ENCODE data around the gene ATRN.
A peak's percentile ranks its signal among the peaks of the same experiment; 100 is the strongest.
"Not testable (repeated sequence)": the region's sequence is repeated elsewhere in the genome, so short reads cannot be mapped to it uniquely, and the experiment has no call there.

The ATRN gene

DNA sequence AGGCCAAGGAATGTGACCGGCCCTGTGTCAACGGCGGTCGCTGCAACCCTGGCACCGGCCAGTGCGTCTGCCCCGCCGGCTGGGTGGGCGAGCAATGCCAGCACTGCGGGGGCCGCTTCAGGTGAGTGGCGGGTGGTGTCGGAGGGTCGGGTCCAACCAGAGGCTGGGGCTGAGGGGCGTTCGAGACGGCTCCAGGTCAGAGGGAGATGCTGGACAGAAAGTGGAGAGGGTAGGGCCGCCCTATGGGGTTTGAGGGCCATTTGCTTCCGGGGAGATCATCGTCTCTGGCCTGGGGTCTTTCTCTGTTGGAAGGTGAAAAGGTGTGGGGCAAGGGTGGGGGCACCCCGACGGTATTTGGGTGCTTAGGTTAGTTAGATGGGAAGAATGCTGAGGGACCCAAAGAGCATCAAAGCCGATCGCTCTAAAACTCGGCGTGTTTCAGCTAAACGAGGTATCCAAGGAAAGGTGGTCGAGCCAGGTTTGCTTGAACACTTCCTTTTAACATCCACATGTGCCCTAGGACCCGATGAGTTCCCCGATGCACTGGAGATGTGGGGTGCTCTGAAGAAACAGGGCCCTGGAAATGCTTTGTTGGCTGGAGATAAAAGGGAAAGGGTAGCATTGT, 691 bp downstream of the ATRN start:
- DNase-seq, result peak in 1 of 2 donors; percentile 2

DNA sequence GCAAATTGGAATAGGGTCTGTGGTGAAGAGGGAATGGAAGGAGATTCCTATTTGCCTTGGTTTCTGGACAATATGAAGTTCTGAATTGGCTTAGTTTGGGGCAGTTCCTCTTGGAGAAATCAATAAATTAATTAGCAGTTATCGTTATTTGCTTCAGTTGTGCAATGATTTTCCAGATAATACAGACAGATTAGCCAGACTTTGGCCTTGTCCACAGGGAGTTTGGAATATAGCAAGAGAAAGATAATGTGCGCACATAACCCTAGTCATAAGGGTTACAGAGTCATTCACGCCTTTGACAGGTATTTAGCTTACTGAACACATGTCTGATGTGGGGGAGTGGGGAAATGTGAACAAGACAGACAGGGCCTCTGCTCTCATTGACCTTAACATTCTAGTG, 1.3 kb downstream of the ATRN start:
- DNase-seq, result no peak

DNA sequence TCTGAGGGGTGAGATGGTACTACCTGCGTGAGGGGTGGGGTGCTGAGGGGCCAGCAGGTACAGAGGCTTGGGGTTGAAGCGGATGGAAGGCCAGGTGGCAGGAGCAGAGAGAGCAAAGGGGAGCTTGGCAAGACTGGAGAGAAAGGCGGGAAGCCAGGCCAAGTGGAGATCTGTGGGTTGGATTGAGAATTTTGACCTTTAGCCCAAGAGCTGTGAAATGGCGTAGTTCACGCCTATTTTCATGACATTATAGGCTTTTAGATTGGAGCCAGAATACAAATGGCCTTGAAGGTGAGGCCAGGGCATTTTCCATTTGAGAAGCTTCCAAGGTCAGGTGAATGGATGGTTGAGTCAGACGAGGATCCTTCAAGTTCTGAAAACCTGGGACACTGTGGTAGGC, 2.5 kb downstream of the ATRN start:
- no peak for DNase-seq

DNA sequence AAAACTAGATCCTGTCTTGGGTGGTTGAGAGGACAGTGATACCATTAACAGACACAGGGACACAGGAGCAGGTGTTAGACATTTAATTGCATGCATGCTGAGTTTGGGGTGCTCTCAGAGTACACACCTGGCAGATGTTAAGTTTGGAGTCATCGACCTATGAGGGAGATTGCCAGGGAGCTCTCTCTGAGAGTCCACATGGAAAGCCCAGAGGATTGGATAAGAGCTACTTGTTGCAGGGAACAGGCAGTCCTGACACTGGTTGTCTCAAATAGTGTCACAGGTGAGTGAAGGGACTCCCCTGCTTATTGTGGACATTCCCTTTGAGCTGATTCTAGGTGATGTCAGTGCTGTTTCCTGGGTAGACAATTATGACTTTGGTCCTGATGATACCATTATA, 3.1 kb downstream of the ATRN start:
- DNase-seq, result no peak

DNA sequence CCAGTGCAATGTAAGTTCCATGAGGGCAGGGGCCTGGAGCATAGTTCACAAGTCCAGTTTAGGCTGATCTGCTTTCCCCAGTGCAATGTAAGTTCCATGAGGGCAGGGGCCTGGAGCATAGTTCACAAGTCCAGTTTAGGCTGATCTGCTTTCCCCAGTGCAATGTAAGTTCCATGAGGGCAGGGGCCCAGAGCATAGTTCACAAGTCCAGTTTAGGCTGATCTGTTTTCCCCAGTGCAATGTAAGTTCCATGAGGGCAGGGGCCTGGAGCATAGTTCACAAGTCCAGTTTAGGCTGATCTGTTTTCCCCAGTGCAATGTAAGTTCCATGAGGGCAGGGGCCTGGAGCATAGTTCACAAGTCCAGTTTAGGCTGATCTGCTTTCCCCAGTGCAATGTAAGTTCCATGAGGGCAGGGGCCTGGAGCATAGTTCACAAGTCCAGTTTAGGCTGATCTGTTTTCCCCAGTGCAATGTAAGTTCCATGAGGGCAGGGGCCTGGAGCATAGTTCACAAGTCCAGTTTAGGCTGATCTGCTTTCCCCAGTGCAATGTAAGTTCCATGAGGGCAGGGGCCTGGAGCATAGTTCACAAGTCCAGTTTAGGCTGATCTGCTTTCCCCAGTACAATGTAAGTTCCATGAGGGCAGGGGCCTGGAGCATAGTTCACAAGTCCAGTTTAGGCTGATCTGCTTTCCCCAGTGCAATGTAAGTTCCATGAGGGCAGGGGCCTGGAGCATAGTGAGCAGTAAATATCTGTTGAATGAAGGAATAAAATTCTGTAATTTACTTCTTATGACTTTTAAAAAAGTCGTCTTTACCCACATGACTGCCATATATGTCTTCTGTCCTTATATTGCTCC, 6.4 kb downstream of the ATRN start:
- DNase-seq, result not testable (repeated sequence)

DNA sequence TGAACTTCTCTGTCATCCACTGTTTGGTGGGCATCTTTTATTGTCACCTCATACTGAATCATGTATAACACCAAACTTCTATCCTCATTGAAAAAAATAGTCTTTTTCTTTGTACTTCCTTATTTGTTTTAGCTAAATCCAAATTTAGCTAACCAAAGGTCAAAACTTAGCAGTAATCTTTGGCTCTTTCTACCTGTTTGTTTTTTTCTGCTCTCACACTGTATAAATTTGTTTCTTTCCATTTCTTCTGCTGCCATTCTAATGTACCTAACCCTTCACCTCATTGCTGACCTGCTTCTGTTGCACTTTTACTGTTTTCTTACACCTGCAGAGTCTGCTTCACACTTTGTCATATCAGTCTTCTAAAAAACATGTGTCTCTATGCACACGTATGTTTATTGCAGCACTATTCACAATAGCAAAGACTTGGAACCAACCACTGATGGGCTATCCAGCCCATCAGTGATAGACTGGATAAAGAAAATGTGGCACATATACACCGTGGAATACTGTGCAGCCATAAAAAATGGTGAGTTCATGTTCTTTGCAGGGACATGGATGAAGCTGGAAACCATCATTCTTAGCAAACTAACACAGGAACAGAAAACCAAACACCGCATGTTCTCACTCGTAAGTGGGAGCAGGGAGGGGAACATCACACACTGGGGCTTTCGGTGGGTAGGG, 7.2 kb downstream of the ATRN start:
- no peak for DNase-seq

DNA sequence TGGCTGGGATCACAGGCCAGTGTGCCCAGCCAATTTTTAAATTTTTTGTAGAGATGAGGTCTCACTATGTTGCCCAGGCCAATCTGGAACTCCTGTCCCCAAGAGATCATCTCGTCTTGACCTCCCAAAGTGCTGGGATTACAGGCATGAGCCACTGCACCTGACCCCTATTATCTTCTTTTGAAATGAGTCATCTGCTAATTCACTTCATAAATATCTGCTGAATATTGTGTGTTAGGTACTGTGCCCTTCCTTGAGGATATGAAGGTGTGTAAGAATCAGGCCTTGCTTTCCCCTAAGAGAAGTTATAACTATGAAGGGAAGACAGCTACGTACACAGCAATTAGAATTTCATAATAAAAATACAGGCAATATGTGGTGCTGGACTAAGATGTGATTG, 8.2 kb downstream of the ATRN start:
- no peak for DNase-seq

DNA sequence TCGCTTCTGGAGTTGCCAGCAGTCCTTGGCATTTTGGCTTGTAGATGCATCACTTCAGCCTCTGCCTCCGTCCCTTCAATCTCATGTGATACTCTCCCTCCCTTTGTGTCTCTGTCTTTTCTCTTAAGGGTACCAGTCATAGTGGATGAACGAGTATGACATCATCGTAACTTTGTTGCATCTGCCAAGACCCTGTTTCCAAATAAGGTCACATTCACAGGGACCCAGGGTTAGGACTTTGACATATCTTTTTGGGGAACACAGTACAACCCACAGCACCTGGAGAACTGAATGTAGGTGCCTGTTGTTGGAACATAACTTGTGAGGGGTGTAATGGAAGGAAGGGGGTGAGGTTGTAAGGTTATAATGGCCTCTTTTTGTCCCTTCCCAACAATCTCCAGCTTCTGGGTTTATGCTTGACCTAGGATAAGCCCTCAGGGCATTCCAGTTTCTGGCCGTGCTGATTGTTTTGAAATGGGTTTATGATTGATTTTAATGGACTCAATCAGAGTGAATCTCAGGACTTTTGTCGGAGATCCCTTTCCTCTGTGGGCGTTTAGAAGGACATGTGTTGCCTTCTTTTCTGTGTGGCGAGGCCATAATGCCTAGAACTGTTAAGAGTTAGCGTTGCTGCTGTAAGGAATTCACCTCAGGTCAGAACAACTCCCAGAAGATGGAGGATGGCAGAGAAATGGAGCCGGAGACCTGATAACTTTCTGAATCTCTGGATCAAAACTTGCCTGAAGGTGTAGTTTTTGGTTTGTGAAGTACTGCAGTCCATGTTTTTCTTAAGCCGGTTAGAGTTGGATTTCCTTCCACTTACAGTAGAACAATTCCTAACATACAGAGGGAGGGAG, 9.2 kb downstream of the ATRN start:
- no peak for DNase-seq

DNA sequence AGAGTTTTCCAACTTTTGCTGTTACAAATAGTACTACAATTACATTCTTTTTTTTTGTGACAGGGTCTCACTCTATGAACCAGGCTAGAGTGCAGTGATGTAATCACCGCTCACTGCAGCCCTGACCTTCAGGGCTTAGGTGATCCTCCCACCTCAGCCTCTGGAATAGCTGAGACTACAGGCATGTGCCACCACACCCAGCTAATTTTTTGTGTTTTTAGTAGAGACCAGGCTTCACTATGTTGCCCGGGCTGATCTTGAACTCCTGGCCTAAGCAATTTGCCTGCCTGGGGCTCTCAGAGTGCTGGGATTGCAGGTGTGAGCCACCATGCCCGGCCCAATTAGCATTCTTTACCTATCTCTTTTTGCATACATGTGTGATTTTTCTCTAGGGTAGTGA, 12.5 kb downstream of the ATRN start:
- DNase-seq, result no peak

DNA sequence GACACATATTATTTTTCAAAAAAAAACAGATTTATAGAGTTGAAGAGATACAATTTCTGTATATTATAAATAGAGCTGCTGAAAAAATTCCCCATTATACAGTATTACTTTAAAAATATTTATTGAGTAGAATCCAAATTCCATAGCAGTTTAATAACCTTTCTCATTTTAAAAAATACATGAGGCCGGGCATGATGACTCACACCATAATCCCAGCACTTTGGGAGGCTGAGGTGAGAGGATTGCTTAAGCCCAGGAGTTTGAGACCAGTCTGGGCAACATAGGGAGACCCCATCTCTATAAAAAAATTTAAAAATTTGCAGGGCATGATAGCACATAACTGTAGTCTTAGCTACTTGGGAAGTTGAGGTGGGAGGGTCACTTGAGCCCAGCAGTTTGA, 13.0 kb downstream of the ATRN start:
- no peak for DNase-seq

DNA sequence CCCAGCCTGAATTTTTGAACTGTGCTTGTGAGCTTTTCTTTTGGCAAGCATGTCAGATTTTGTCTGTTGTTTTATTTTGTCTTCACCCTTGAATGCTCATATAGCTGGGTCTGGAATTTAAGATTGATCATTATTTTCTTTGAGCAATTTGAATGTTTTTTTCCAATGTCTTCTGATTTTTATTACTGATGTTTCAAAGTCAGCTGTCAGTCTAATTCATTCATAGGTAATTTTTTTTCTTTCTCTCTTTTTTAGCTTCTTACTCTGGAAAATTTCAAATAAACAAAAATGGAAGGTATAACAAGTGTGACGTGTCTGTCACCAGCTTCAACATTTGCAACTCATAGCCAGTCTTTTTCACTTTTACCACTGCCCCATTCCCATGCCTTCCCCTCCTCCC, 15.1 kb downstream of the ATRN start:
- no peak for DNase-seq

DNA sequence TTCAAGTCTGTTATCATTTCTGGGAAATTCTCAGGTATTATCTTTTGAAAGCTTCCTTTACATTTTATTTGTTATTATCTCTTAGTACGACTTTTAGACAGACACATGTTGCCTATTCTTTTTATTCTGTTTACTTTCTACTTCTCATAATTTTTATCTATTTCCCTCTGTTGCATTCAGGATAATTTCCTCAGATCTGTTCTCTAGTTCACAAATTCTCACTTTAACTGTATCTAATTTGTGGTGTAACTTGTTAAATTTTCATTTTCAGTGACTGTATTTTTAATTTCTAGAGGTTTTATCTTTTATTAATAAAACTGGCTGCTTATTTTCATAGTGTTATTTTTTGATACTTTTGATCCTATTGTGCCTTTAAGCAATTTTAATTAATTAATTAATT, 16.0 kb downstream of the ATRN start:
- DNase-seq, result no peak

DNA sequence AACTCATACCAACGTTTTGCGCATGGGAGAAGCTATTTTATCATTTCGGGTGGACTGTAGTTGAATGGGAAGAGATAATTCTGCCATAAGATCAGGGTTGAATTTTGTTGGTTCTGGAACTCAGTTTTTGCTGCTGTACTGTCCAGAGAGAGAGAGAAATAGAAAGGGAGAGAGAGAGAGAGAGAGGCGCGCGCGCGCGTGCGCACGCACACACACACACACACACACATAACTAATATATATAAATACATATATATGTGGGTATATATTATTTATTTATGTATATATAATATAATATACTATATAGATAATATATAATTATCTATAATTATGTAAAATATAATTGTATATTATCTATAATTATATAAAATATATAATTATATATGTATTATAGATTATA, 21.9 kb downstream of the ATRN start:
- DNase-seq, result no peak

DNA sequence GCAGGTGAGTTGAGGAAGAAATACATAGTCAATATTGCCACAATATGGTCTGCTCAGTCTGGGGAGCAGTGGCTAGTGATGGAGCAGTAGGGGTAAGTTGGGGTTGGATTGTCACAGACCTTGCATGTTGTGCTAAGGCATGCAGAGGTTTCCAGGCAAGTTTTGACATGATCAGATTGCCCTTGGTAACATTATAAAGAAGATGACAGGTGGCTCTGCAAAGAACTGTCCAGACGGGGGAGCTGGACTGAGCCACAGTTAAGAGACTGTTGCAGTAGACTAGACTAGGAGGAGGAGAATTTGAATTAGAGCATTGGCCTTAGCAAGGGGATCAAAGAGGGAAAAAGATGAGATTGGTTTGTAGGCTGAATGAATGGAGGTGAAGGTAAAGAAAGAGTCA, 23.4 kb downstream of the ATRN start:
- DNase-seq, result no peak

DNA sequence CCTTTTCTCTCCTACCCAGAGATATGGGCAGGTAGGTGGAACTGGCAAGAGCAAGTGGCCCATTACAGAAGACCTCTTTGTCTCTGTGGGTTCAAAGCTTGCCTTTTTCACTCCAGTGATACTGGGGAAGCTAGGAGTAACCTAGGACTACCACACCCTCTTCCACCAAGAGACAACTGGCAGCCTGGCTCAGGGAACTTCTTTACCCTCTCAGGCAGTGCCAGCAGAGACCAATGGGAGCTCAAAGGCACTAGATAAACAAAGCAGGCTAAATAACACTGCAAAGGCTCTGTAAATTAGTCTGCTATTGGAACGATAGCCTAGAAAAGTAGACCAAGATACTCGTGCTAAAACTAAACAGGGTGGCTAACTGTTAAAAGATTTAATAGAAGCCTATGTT, 32.1 kb downstream of the ATRN start:
- no peak for DNase-seq

DNA sequence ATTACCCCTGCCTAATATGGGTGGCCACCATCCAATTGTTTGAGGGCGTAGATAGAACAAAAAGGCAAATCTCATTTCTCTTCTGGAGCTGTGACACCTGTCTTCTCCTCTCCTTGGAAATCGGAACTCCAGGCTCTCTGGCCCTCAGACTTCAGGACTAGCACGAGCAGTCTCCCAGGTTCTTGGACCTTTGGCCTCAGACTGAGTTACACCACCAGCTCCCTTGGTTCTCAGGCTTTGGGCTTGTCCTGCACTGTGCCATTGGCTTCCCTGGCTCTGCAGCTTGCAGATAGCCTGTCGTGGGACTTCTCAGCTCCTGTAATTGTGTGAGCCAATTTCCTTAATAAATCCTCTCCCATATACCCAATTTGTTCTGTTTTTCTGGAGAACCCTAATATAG, 34.3 kb downstream of the ATRN start:
- no peak for DNase-seq

DNA sequence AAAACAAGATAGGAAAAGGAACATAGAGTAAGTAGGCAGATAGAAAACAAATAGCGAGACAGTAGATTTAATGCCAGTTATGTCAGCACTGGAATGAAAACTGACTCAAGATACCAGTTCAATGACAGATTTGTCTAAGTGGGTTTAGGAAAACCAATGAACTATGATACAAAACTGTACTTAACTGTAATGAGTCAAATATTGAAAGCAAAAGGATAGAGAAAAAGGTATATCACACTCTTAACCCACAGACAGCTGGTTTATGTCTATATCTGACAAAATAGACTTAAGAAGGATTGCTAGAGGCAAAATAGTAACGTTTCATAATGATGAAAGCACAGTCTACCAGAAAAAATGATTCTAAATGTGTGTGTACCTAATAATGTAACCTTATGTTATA, 38.2 kb downstream of the ATRN start:
- DNase-seq, result no peak

DNA sequence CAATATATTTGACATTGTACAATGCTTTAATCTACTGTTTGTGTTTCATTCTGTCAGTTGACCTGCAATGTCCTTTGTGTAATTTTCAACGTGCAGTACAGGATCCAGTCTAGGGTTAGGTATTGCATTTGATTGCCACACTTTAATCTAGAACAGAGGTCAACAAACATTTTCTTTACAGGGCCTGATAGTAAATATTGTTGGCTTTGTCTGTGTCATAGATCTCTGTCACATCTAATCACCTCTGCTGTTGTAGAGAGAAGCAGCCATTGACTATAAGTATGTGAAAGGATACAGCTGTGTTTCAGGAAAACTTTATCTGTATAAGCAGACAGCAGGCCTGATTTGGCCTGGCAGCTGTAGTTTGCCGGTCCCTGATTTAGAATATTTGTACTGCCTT, 39.3 kb downstream of the ATRN start:
- no peak for DNase-seq

DNA sequence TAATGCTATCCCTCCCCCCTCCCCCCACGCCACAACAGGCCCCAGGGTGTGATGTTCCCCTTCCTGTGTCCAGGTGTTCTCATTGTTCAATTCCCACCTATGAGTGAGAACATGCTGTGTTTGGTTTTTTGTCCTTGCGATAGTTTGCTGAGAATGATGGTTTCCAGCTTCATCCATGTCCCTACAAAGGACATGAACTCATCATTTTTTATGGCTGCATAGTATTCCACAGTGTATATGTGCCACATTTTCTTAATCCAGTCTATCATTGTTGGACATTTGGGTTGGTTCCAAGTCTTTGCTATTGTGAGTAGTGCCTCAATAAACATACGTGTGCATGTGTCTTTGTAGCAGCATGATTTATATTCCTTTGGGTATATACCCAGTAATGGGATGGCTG, 41.4 kb downstream of the ATRN start:
- not testable (repeated sequence) for DNase-seq

DNA sequence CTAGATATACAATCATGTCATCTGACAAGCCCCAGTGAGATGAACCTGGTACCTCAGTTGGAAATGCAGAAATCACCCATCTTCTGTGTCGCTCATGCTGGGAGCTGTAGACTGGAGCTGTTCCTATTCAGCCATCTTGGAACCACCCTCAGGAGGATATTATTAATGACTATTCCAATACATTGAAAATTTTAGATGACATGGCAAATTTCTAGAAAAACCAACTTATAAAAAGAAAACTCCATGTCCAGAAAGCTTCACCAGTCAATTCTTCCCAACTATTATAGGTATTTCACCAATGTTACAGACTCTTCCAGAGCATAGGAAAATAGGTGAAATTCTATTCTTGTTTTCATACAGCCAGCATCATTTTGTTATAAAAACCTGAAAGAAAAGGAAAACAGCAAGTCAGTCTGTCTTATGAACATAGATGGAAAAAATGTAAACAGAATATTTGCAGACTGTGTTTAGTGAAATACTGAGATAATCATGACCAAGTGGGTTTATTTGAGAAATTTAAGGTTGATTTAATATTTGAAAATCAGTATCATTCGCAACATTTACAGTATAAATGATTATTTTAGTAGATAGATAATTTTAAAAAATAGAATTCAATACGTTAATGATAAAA, 43.3 kb downstream of the ATRN start:
- no peak for DNase-seq

DNA sequence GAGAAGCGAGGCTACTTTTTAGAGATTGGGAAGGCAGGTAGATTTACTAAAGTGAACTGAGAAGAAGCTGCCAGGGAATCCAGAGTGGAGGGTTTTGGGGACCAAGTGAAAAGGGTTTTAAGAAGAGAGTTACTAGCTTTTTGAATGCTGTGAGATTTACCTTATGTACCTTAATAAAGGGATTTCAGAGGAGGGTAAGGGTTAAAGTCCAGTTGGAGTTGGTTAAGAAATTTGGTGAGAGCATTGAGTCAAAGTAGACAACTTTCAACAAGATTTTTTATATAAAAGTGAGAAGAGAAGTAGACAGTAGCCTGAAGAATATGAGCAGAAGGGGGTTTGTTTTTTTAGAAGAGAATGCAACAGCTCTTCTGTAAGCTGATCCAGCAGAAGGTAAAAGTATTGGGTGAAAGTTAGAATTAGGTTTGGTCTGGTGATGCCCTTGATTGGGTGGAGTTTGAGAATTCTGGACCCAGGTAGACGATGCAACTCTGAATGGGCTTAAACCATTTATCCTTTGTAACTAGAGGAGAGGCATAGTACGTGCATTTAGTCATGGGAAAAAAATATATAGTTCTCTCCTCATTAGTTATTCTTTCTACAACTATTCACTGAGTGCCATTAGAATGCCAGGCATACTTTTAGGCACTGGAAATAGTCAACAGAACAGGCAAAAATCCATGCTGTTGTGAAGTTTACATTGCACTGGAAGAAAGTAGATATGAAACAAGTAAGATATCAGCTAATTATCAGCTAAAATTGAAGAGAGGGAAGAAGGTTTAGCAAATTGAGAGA, 44.8 kb downstream of the ATRN start:
- no peak for DNase-seq
